ENCODE data around the gene FOCAD.

Gene FOCAD, protein sequence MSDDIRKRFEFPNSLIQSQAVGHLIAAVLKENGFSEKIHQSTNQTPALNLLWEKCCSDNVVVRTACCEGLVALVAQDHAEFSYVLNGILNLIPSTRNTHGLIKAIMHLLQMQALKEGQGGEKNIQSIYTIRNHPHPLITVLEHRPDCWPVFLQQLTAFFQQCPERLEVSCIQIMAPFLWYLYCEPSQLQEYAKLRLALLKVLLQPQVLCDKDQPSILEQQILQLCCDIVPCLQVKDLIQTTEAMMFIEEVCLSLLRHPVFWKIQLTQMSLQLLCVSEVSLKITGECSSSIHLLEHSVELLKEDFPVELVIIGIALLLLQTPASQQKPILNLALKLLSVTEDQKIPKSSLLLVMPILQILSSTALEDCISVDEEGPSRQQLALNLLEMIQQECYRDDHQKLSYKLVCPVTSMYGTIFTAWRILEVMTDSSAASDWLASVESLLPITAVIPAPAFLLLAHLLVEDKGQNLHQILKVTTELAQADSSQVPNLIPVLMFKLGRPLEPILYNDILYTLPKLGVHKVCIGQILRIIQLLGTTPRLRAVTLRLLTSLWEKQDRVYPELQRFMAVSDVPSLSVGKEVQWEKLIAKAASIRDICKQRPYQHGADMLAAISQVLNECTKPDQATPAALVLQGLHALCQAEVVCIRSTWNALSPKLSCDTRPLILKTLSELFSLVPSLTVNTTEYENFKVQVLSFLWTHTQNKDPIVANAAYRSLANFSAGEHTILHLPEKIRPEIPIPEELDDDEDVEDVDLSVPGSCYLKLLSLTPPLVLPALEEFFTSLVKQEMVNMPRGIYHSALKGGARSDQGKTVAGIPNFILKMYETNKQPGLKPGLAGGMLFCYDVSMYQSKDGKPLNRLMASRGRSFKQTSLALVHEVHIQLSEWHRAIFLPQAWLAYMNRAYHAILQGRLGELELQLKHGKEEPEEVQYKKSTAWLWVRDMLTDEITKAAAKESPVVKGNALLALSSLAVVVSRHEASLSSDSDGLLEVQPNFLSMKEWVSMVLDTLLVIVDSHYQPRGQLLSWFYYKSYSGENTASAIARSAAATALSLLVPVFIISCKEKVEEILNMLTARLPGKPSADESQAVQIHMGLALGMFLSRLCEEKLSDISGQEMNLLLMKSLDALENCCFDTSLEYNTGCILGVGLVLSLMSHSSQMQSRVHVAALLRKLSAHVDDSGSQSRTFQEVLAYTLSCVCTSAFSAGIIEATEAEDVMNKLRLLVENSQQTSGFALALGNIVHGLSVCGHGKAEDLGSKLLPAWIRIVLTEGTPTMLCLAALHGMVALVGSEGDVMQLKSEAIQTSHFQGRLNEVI (N-terminal part only)

DNA sequence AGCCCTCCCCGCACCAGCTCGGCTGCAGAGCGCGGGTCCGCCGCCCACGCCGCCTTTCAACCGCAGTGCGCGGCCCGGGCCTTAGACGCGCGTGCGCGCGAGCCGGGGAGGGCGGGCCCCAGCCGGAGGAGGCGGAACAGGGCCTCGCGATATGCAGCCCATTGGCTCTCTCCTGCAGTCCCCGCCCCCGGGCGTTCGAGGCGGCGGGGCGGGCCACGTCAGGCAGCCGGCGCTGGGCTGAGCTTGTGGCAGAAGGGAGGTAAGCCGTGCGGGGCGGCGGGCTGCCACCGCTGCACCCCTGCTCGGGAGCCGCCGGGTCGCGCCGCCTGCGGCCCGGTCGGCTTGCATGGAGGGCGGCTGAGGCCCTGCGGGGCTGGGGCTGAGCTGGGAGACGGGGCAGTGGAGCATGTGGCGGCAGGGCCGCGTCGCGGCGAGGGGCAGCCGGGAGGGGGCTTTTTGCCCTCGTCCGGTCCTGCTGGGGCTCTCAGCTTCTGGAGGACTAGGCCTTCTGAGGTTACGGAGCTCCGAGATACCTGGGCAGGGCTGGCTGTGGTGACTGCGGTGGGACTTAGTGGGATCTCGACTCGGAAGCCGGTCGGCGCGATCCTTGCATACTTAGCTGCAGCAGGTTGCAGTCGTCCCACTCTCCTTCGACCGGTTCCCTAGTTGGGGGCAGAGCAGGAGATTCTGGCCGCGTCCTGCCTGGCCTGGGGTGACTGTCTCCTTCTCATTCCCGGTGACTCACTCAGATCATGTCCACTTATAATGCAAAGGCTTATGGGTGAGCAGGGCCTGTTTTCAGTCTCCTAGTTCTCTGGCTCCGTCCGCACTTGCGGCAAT, at the start of gene FOCAD:
Gene FOCAD, plus strand, starts transcription at position 225 of the 840 bp plus-strand sequence. CDS start 31,095 bp downstream, outside the sequence.
- no peaks in the 10 kb centered on the region for H3K9me3 ChIP-seq (ENCODE audit: control insufficient read depth, low read depth, low read length)
- peak within 1 kb of the TSS; percentile 89 for H3K4me3 ChIP-seq (ENCODE audit: low read length)
- peak within 1 kb of the TSS; percentile 84 for H3K9ac ChIP-seq (ENCODE audit: low read length)
- peaks cover 15% of the 10 kb centered on the region for H3K4me1 ChIP-seq (ENCODE audit: control insufficient read depth, low read depth, low read length)
- peak within 1 kb of the TSS; percentile 68 for H3K27ac ChIP-seq (ENCODE audit: low read length)
- H3K27me3 ChIP-seq (ENCODE audit: control insufficient read depth, insufficient read depth, low read length): no peaks in the 10 kb centered on the region
- no peaks in the 10 kb centered on the region for H3K36me3 ChIP-seq (ENCODE audit: control insufficient read depth, low read depth, low read length)

DNA sequence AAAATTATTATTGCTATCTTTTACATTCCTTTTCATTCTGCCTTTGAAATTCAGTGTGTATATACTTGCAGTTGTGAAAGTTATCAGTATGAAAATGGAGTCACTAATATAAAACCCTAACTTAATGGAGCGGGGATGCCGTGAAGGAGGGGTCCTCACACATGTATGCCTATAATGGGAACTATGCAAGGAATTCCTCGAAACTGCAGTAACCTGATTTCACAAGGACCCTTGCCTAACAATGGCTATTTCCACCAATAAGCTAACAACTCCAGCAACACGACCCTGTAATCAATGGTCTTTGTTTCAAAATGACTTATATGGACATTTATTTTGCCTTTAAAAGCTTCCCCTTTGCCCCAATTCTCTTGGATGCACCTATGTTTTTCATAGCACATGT, 49.2 kb upstream of the FOCAD start:
- H3K27me3 ChIP-seq (ENCODE audit: control insufficient read depth, insufficient read depth, low read length): no peaks in the 10 kb centered on the region
- H3K4me1 ChIP-seq (ENCODE audit: control insufficient read depth, low read depth, low read length): no peaks in the 10 kb centered on the region
- no peaks in the 10 kb centered on the region for H3K9me3 ChIP-seq (ENCODE audit: control insufficient read depth, low read depth, low read length)
- no peaks in the 10 kb centered on the region for H3K36me3 ChIP-seq (ENCODE audit: control insufficient read depth, low read depth, low read length)
- H3K27ac ChIP-seq (ENCODE audit: low read length): no peak overlapping the region
- no peak overlapping the region for H3K4me3 ChIP-seq (ENCODE audit: low read length)
- no peak overlapping the region for H3K9ac ChIP-seq (ENCODE audit: low read length)

GRCh38 chr9:20636888-20637440, 47.1 kb upstream of the FOCAD start:
- Histone ChIP-seq H3K27ac (ENCODE audit: low read length) (no peak overlapping the region), H3K27me3 (ENCODE audit: control insufficient read depth, insufficient read depth, low read length) (no peaks in the 10 kb centered on the region), H3K36me3 (ENCODE audit: control insufficient read depth, low read depth, low read length) (no peaks in the 10 kb centered on the region), H3K4me3 (ENCODE audit: low read length) (no peak overlapping the region), H3K9ac (ENCODE audit: low read length) (no peak overlapping the region), H3K4me1 (ENCODE audit: control insufficient read depth, low read depth, low read length) (no peaks in the 10 kb centered on the region), H3K9me3 (ENCODE audit: control insufficient read depth, low read depth, low read length) (no peaks in the 10 kb centered on the region)

- Histone ChIP-seq H3K36me3 (ENCODE audit: control insufficient read depth, low read depth, low read length) (no peaks in the 10 kb centered on the region), H3K4me1 (ENCODE audit: control insufficient read depth, low read depth, low read length) (no peaks in the 10 kb centered on the region), H3K4me3 (ENCODE audit: low read length) (no peak overlapping the region), H3K9ac (ENCODE audit: low read length) (no peak overlapping the region), H3K9me3 (ENCODE audit: control insufficient read depth, low read depth, low read length) (no peaks in the 10 kb centered on the region), H3K27me3 (ENCODE audit: control insufficient read depth, insufficient read depth, low read length) (no peaks in the 10 kb centered on the region), H3K27ac (ENCODE audit: low read length) (no peak overlapping the region)
Measured at GRCh38 chr9:20640331-20641187, 43.5 kb upstream of the FOCAD start.

GRCh38 chr9:20642045-20642444, 42.0 kb upstream of the FOCAD start:
- Histone ChIP-seq H3K27ac (ENCODE audit: low read length) (no peak overlapping the region), H3K9me3 (ENCODE audit: control insufficient read depth, low read depth, low read length) (no peaks in the 10 kb centered on the region), H3K9ac (ENCODE audit: low read length) (no peak overlapping the region), H3K36me3 (ENCODE audit: control insufficient read depth, low read depth, low read length) (no peaks in the 10 kb centered on the region), H3K4me3 (ENCODE audit: low read length) (no peak overlapping the region), H3K4me1 (ENCODE audit: control insufficient read depth, low read depth, low read length) (no peaks in the 10 kb centered on the region), H3K27me3 (ENCODE audit: control insufficient read depth, insufficient read depth, low read length) (no peaks in the 10 kb centered on the region)

DNA sequence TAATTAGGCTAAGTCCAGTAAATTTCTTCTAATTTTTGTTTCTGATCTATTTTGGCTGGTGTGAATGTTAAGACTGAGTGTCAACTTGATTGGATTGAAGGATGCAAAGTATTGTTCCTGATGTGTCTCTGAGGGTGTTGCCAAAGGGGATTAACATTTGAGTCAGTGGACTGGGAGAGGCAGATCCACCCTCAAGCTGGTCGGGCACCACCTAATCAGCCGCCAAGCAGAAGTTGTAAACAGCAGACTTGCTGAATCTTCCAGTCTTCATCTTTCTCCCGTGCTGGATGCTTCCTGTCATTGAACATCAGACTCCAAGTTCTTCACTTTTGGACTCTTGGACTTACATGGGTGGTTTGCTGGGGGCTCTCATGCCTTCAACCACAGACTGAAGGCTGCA, 40.4 kb upstream of the FOCAD start:
- Histone ChIP-seq H3K9ac (ENCODE audit: low read length) (no peak overlapping the region), H3K4me1 (ENCODE audit: control insufficient read depth, low read depth, low read length) (no peaks in the 10 kb centered on the region), H3K36me3 (ENCODE audit: control insufficient read depth, low read depth, low read length) (no peaks in the 10 kb centered on the region), H3K4me3 (ENCODE audit: low read length) (no peak overlapping the region), H3K9me3 (ENCODE audit: control insufficient read depth, low read depth, low read length) (no peaks in the 10 kb centered on the region), H3K27me3 (ENCODE audit: control insufficient read depth, insufficient read depth, low read length) (no peaks in the 10 kb centered on the region), H3K27ac (ENCODE audit: low read length) (no peak overlapping the region)

DNA sequence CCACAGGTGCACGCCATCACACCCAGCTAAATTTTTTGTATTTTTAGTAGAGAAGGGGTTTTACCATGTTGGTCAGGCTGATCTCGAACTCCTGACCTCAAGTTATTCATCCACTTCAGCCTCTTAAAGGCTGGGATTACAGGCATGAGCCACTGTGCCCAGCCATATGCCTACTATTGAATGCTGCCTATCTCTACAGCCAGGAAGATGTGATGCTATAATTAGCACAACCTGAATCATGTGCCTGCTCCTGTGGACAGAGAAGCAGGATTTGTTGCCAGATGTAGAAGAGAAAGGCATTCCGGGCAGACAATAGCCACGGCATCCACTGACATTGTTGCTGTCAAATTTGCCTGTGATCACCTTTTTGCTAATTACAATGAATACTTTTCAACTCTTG, 37.4 kb upstream of the FOCAD start:
- no peaks in the 10 kb centered on the region for H3K9me3 ChIP-seq (ENCODE audit: control insufficient read depth, low read depth, low read length)
- no peak overlapping the region for H3K9ac ChIP-seq (ENCODE audit: low read length)
- no peak overlapping the region for H3K4me3 ChIP-seq (ENCODE audit: low read length)
- no peaks in the 10 kb centered on the region for H3K27me3 ChIP-seq (ENCODE audit: control insufficient read depth, insufficient read depth, low read length)
- H3K4me1 ChIP-seq (ENCODE audit: control insufficient read depth, low read depth, low read length): no peaks in the 10 kb centered on the region
- no peak overlapping the region for H3K27ac ChIP-seq (ENCODE audit: low read length)
- no peaks in the 10 kb centered on the region for H3K36me3 ChIP-seq (ENCODE audit: control insufficient read depth, low read depth, low read length)

- Histone ChIP-seq H3K4me3 (ENCODE audit: low read length) (no peak overlapping the region), H3K36me3 (ENCODE audit: control insufficient read depth, low read depth, low read length) (no peaks in the 10 kb centered on the region), H3K27me3 (ENCODE audit: control insufficient read depth, insufficient read depth, low read length) (no peaks in the 10 kb centered on the region), H3K4me1 (ENCODE audit: control insufficient read depth, low read depth, low read length) (no peaks in the 10 kb centered on the region), H3K9ac (ENCODE audit: low read length) (no peak overlapping the region), H3K9me3 (ENCODE audit: control insufficient read depth, low read depth, low read length) (no peaks in the 10 kb centered on the region), H3K27ac (ENCODE audit: low read length) (no peak overlapping the region)
Measured at GRCh38 chr9:20649381-20649780, 34.7 kb upstream of the FOCAD start.

DNA sequence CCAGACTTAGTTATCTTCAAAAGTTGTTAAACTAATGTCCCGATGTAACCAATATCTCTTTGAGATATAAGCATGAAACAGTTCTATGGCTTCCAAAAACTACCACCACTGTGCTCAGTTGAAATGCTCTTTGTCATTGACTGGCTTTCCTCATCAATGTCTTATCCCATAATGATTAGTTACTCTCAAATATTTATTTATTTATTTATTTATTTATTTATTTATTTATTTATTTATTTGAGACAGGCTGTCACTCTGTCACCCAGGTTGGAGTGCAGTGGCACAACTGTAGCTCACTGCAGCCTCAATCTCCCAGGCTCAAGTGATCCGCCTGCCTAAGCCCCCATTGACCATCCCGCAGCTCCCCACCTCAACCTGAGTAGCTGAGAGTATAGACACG, 33.7 kb upstream of the FOCAD start:
- H3K36me3 ChIP-seq (ENCODE audit: control insufficient read depth, low read depth, low read length): no peaks in the 10 kb centered on the region
- H3K4me3 ChIP-seq (ENCODE audit: low read length): no peak overlapping the region
- no peaks in the 10 kb centered on the region for H3K9me3 ChIP-seq (ENCODE audit: control insufficient read depth, low read depth, low read length)
- H3K27ac ChIP-seq (ENCODE audit: low read length): no peak overlapping the region
- H3K9ac ChIP-seq (ENCODE audit: low read length): no peak overlapping the region
- H3K27me3 ChIP-seq (ENCODE audit: control insufficient read depth, insufficient read depth, low read length): no peaks in the 10 kb centered on the region
- no peaks in the 10 kb centered on the region for H3K4me1 ChIP-seq (ENCODE audit: control insufficient read depth, low read depth, low read length)

DNA sequence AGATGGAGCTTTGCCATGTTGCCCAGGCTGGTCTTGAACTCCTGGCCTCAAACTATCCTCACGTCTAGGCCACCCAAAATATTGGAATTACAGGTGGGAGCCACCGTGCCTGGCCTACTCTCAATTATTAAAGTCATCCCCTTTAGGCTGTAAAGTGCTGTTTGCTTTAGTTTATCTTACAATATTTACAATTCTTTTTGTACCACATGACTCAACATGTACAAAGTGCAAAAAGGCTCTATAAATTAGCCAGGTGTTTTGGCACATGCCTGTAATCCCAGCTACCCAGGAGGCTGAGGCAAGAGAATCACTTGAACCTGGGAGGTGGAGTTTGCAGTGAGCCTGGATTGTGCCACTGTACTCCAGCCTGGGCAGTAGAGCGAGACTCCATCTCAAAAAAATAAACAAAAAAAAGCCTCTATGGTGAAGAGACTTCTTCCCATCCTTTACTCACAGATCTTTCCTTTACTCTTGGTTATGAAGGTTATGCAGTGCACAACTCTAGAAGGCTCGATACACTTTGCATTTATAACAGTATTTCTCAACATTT, 33.2 kb upstream of the FOCAD start:
- Histone ChIP-seq H3K4me3 (ENCODE audit: low read length) (no peak overlapping the region), H3K4me1 (ENCODE audit: control insufficient read depth, low read depth, low read length) (no peaks in the 10 kb centered on the region), H3K27ac (ENCODE audit: low read length) (no peak overlapping the region), H3K9me3 (ENCODE audit: control insufficient read depth, low read depth, low read length) (no peaks in the 10 kb centered on the region), H3K36me3 (ENCODE audit: control insufficient read depth, low read depth, low read length) (no peaks in the 10 kb centered on the region), H3K27me3 (ENCODE audit: control insufficient read depth, insufficient read depth, low read length) (no peaks in the 10 kb centered on the region), H3K9ac (ENCODE audit: low read length) (no peak overlapping the region)
